HG02938 (cell line): Measurements from ENCODE around the gene NOP10.
A peak's percentile ranks its signal among the peaks of the same experiment; 100 is the strongest.

ENCODE experiments used
- ATAC-seq: cut with Tn5 transposase; IDR thresholded peaks from one replicate; pipeline ENCODE4 v1.9.1; 2021; ENCODE audit warnings: mild to moderate bottlenecking, moderate library complexity; ENCODE audit not compliant: unreplicated experiment

NOP10 gene

GRCh38 chr15:34334672-34335071, 8.3 kb downstream of the NOP10 start:
- ATAC-seq: no peak

- no peak for ATAC-seq
Observed at GRCh38 chr15:34332553-34333120, 10.3 kb downstream of the NOP10 start.

- ATAC-seq: no peak
Observed at GRCh38 chr15:34331809-34332208, 11.1 kb downstream of the NOP10 start.

- ATAC-seq: no peak
Observed at GRCh38 chr15:34330279-34330678, 12.7 kb downstream of the NOP10 start.

- no peak for ATAC-seq
Observed at GRCh38 chr15:34329006-34329405, 13.9 kb downstream of the NOP10 start.

GRCh38 chr15:34327906-34328305, 15.0 kb downstream of the NOP10 start:
- ATAC-seq: no peak

GRCh38 chr15:34325368-34325767, 17.6 kb downstream of the NOP10 start:
- no peak for ATAC-seq

- ATAC-seq: no peak
Observed at GRCh38 chr15:34324933-34325332, 18.0 kb downstream of the NOP10 start.

GRCh38 chr15:34323217-34323616, 19.7 kb downstream of the NOP10 start:
- ATAC-seq: no peak

- ATAC-seq: peak; percentile 86
Observed at GRCh38 chr15:34318277-34319079, 24.5 kb downstream of the NOP10 start.

GRCh38 chr15:34314491-34315490, 28.1 kb downstream of the NOP10 start:
- ATAC-seq: no peak

- no peak for ATAC-seq
Observed at GRCh38 chr15:34311563-34311962, 31.4 kb downstream of the NOP10 start.

GRCh38 chr15:34304613-34305012, 38.3 kb downstream of the NOP10 start:
- ATAC-seq: no peak

- no peak for ATAC-seq
Observed at GRCh38 chr15:34301058-34301457, 41.9 kb downstream of the NOP10 start.

GRCh38 chr15:34297059-34297458, 45.9 kb downstream of the NOP10 start:
- ATAC-seq: no peak

GRCh38 chr15:34292621-34293020, 50.3 kb downstream of the NOP10 start:
- no peak for ATAC-seq
